Trophoblast cell (in vitro differentiated cells and primary cell): ENCODE measurements around the gene DSC2.
A peak's percentile ranks its signal among the peaks of the same experiment; 100 is the strongest.

ENCODE experiments used
- DNase-seq, 2 donors: peaks; one replicate each; pipeline ENCODE4 v3.0.0-alpha.2; 2016
- H2AFZ ChIP-seq: 2 replicates; pipeline ENCODE4 v1.6.1; 2013; ENCODE audit warnings: low read length, moderate library complexity, mild to moderate bottlenecking; ENCODE audit not compliant: insufficient read depth, poor library complexity
- H2AK5ac ChIP-seq: 2 replicates; pipeline ENCODE4 v1.6.1; 2013; ENCODE audit warnings: mild to moderate bottlenecking, low read length
- H2BK120ac ChIP-seq: 2 replicates; pipeline ENCODE4 v1.6.1; 2013; ENCODE audit warnings: low read length, mild to moderate bottlenecking, moderate library complexity; ENCODE audit not compliant: insufficient read depth, poor library complexity
- H2BK12ac ChIP-seq: 2 replicates; pipeline ENCODE4 v1.6.1; 2013; ENCODE audit warnings: mild to moderate bottlenecking, low read length, moderate library complexity
- H2BK5ac ChIP-seq: 2 replicates; pipeline ENCODE4 v1.6.1; 2013; ENCODE audit warnings: low read length, low read depth, moderate library complexity, mild to moderate bottlenecking; ENCODE audit not compliant: poor library complexity
- H3K14ac ChIP-seq: 2 replicates; pipeline ENCODE4 v1.6.1; 2013; ENCODE audit warnings: mild to moderate bottlenecking, low read length
- H3K18ac ChIP-seq: 2 replicates; pipeline ENCODE4 v1.6.1; 2013; ENCODE audit warnings: mild to moderate bottlenecking, low read length
- H3K23ac ChIP-seq: 2 replicates; pipeline ENCODE4 v1.6.1; 2013; ENCODE audit warnings: low read length
- H3K27ac ChIP-seq: 2 replicates; pipeline ENCODE4 v1.5.1; 2013; ENCODE audit warnings: low read depth, mild to moderate bottlenecking, inconsistent platforms, low read length, moderate library complexity
- H3K27me3 ChIP-seq: 2 replicates; pipeline ENCODE4 v1.6.1; 2013; ENCODE audit warnings: inconsistent platforms, mild to moderate bottlenecking, low read length, moderate library complexity; ENCODE audit not compliant: insufficient read depth
- H3K36me3 ChIP-seq, 2 experiments: 1 replicate in 1 of 2; 2 replicates in 1 of 2; pipeline ENCODE4 v1.6.1; 2013; ENCODE audit warnings: low read length in 2 of 2, mild to moderate bottlenecking in 2 of 2, moderate library complexity in 1 of 2; ENCODE audit not compliant: insufficient read depth in 2 of 2, control insufficient read depth in 1 of 2
- H3K4ac ChIP-seq: 2 replicates; pipeline ENCODE4 v1.6.1; 2013; ENCODE audit warnings: low read depth, mild to moderate bottlenecking, low read length, moderate library complexity
- H3K4me1 ChIP-seq, 2 experiments: 1 replicate in 1 of 2; 2 replicates in 1 of 2; pipeline ENCODE4 v1.6.1; 2013; ENCODE audit warnings: low read length in 2 of 2, mild to moderate bottlenecking in 2 of 2, moderate library complexity in 1 of 2; ENCODE audit not compliant: insufficient read depth in 2 of 2, control insufficient read depth in 1 of 2
- H3K4me2 ChIP-seq: 2 replicates; pipeline ENCODE4 v1.6.1; 2013; ENCODE audit warnings: inconsistent platforms, mild to moderate bottlenecking, low read length, moderate library complexity
- H3K4me3 ChIP-seq: 2 replicates; pipeline ENCODE4 v1.5.1; 2013; ENCODE audit warnings: mild to moderate bottlenecking, low read depth, low read length, inconsistent platforms
- H3K79me1 ChIP-seq: one replicate; pipeline ENCODE4 v1.6.1; 2013; ENCODE audit warnings: low read length
- H3K79me2 ChIP-seq: 2 replicates; pipeline ENCODE4 v1.6.1; 2013; ENCODE audit warnings: low read length, mild to moderate bottlenecking; ENCODE audit not compliant: control insufficient read depth, insufficient read depth, poor library complexity
- H3K9ac ChIP-seq: 2 replicates; pipeline ENCODE4 v1.6.1; 2013; ENCODE audit warnings: mild to moderate bottlenecking, low read length
- H3K9me3 ChIP-seq: 2 replicates; pipeline ENCODE4 v1.6.1; 2013; ENCODE audit warnings: low read depth, mild to moderate bottlenecking, control low read depth, inconsistent platforms, low read length; ENCODE audit not compliant: insufficient read depth
- H4K12ac ChIP-seq: 2 replicates; pipeline ENCODE4 v1.6.1; 2013; ENCODE audit warnings: low read depth, mild to moderate bottlenecking, low read length, moderate library complexity
- H4K8ac ChIP-seq: 2 replicates; pipeline ENCODE4 v1.6.1; 2013; ENCODE audit warnings: low read depth, mild to moderate bottlenecking, low read length, moderate library complexity
- H4K91ac ChIP-seq: one replicate; pipeline ENCODE4 v1.6.1; 2013; ENCODE audit warnings: low read depth, mild to moderate bottlenecking, low read length, moderate library complexity
- WGBS: extraction: QIAGEN DNeasy Blood & Tissue Kit; methylation state at CpG from one replicate; pipeline ENCODE4 v1.1.7; 2013; ENCODE audit warnings: missing lambda C conversion rate; ENCODE audit not compliant: insufficient read length, insufficient coverage; ENCODE audit errors: extremely low coverage; 5-methylcytosine and 5-hydroxymethylcytosine counted together

The DSC2 gene

GRCh38 chr18:31112804-31113203 lies 10.6 kb upstream of the DSC2 start:
- no peak overlapping the region for H2BK120ac ChIP-seq
- H2BK5ac ChIP-seq = no peak overlapping the region
- no peak overlapping the region for H4K12ac ChIP-seq
- H4K8ac ChIP-seq = no peak overlapping the region
- no peak overlapping the region for H3K23ac ChIP-seq
- no peak overlapping the region for H3K9ac ChIP-seq
- no peak overlapping the region for H3K4me3 ChIP-seq
- no peak overlapping the region for H3K18ac ChIP-seq
- H2AFZ ChIP-seq = no peak overlapping the region
- H3K27ac ChIP-seq = no peak overlapping the region
- H3K36me3 ChIP-seq = no peaks in the 10 kb centered on the region
- no peak overlapping the region for H4K91ac ChIP-seq
- H2AK5ac ChIP-seq = no peak overlapping the region
- no peak overlapping the region for H3K14ac ChIP-seq
- no peak for DNase-seq
- H3K27me3 ChIP-seq = no peaks in the 10 kb centered on the region
- no peaks in the 10 kb centered on the region for H3K9me3 ChIP-seq
- no peaks in the 10 kb centered on the region for H3K79me2 ChIP-seq
- no CpG with 5 or more reads among the region's 2 CpGs for WGBS
- H3K4ac ChIP-seq = no peak overlapping the region
- H3K79me1 ChIP-seq = no peaks in the 10 kb centered on the region
- H3K4me1 ChIP-seq = no peaks in the 10 kb centered on the region
- no peak overlapping the region for H2BK12ac ChIP-seq
- H3K4me2 ChIP-seq = no peak overlapping the region

GRCh38 chr18:31105733-31106132 lies 3.5 kb upstream of the DSC2 start:
- Histone ChIP-seq H3K4ac (no peak overlapping the region), H3K14ac (no peak overlapping the region), H2BK12ac (no peak overlapping the region), H2BK120ac (no peak overlapping the region), H3K9ac (no peak overlapping the region), H3K4me3 (no peak overlapping the region), H3K27ac (no peak overlapping the region), H3K4me2 (no peak overlapping the region), H2BK5ac (no peak overlapping the region), H3K36me3 (no peaks in the 10 kb centered on the region), H3K23ac (no peak overlapping the region), H2AK5ac (no peak overlapping the region), H3K79me2 (peaks cover 11% of the 10 kb centered on the region), H2AFZ (no peak overlapping the region), H4K91ac (no peak overlapping the region), H3K27me3 (no peaks in the 10 kb centered on the region), H3K18ac (no peak overlapping the region), H3K4me1 (no peaks in the 10 kb centered on the region), H4K12ac (no peak overlapping the region), H4K8ac (no peak overlapping the region), H3K9me3 (no peaks in the 10 kb centered on the region), H3K79me1 (peaks cover 14% of the 10 kb centered on the region)
- no CpG with 5 or more reads among the region's 3 CpGs for WGBS
- no peak for DNase-seq

GRCh38 chr18:31104444-31104843 lies 2.2 kb upstream of the DSC2 start:
- Histone ChIP-seq H3K36me3 (no peaks in the 10 kb centered on the region), H2BK5ac (no peak overlapping the region), H3K18ac (no peak overlapping the region), H3K79me2 (peaks cover 18% of the 10 kb centered on the region), H3K23ac (no peak overlapping the region), H4K8ac (no peak overlapping the region), H3K4me3 (no peak overlapping the region), H3K27ac (no peak overlapping the region), H3K4me1 (peaks cover 2 to 6% of the 10 kb centered on the region in 2 experiments), H3K27me3 (no peaks in the 10 kb centered on the region), H3K4me2 (no peak overlapping the region), H3K4ac (no peak overlapping the region), H4K12ac (no peak overlapping the region), H3K14ac (no peak overlapping the region), H3K79me1 (peaks cover 21% of the 10 kb centered on the region), H2AFZ (no peak overlapping the region), H3K9ac (no peak overlapping the region), H2BK12ac (no peak overlapping the region), H3K9me3 (no peaks in the 10 kb centered on the region), H4K91ac (no peak overlapping the region), H2BK120ac (no peak overlapping the region), H2AK5ac (no peak overlapping the region)
- peak in 1 of 2 donors; percentile 5 for DNase-seq
- no CpG with 5 or more reads among the region's 3 CpGs for WGBS

GRCh38 chr18:31103423-31103822 lies 1.2 kb upstream of the DSC2 start:
- Histone ChIP-seq H3K9me3 (no peaks in the 10 kb centered on the region), H3K4ac (no peak overlapping the region), H4K12ac (no peak overlapping the region), H3K79me1 (peaks cover 21% of the 10 kb centered on the region), H4K8ac (no peak overlapping the region), H3K36me3 (no peaks in the 10 kb centered on the region), H2BK12ac (no peak overlapping the region), H3K4me3 (no peak overlapping the region), H3K79me2 (peaks cover 18% of the 10 kb centered on the region), H3K18ac (no peak overlapping the region), H3K14ac (no peak overlapping the region), H2BK120ac (no peak overlapping the region), H2BK5ac (no peak overlapping the region), H3K4me2 (no peak overlapping the region), H3K9ac (no peak overlapping the region), H3K23ac (no peak overlapping the region), H3K27me3 (no peaks in the 10 kb centered on the region), H3K4me1 (peaks cover 2 to 6% of the 10 kb centered on the region in 2 experiments), H2AFZ (no peak overlapping the region), H3K27ac (peak overlapping the region; percentile 6), H2AK5ac (no peak overlapping the region), H4K91ac (no peak overlapping the region)
- peak in 1 of 2 donors; percentile 32 for DNase-seq
- WGBS = no CpG with 5 or more reads among the region's 3 CpGs
